HepG2 (cell line): ENCODE measurements around the gene SLC25A25. TPM values are rescaled to one million over a fixed set of nuclear protein-coding genes. Genes with fewer than 3 reads are reported as not detected.

Source experiments
- GLMP ChIP-seq: sonication (generic); formaldehyde crosslinking; IDR thresholded peaks from 2 replicates; pipeline ENCODE4 v1.9.0; 2021; ENCODE audit warnings: missing genetic modification reagents, mild to moderate bottlenecking, borderline replicate concordance
- HOMEZ ChIP-seq: IDR thresholded peaks from 2 replicates; pipeline ENCODE4 v1.6.1; 2016; ENCODE audit warnings: low read depth
- IRF2 ChIP-seq: IDR thresholded peaks from 2 replicates; pipeline ENCODE4 v1.6.1; 2018; ENCODE audit warnings: missing genetic modification reagents, missing compliant biosample characterization
- MAFG ChIP-seq: sonication (generic); formaldehyde crosslinking; IDR thresholded peaks from 2 replicates; pipeline ENCODE4 v1.5.1; 2020; ENCODE audit warnings: mild to moderate bottlenecking, missing genetic modification reagents
- MYNN ChIP-seq: sonication (generic); formaldehyde crosslinking; IDR thresholded peaks from 2 replicates; pipeline ENCODE4 v1.4.0; 2020; ENCODE audit warnings: mild to moderate bottlenecking, low read depth, missing genetic modification reagents
- NR2F1 ChIP-seq, 2 experiments: fragments of 450-650 bp in 1 of 2; formaldehyde crosslinking in 1 of 2; IDR thresholded peaks; 2 replicates each; pipeline versions ENCODE4 v1.5.0 to v1.6.1; 2016 to 2020; ENCODE audit warnings: mild to moderate bottlenecking in 1 of 2, missing compliant biosample characterization in 1 of 2, missing genetic modification reagents in 1 of 2, moderate library complexity in 1 of 2
- PLSCR1 ChIP-seq: sonication (generic); formaldehyde crosslinking; IDR thresholded peaks from 2 replicates; pipeline ENCODE4 v1.5.0; 2020; ENCODE audit warnings: missing genetic modification reagents, mild to moderate bottlenecking, borderline replicate concordance
- POLR2AphosphoS2 ChIP-seq: IDR thresholded peaks from 2 replicates; pipeline ENCODE4 v1.6.1; 2011; ENCODE audit warnings: low read depth, low read length, improper control_type of control experiment
- PRPF4 ChIP-seq: fragments of 200-400 bp; formaldehyde crosslinking; IDR thresholded peaks from 2 replicates; pipeline ENCODE4 v1.6.1; 2016; ENCODE audit warnings: low read length, low read depth; ENCODE audit not compliant: poor library complexity, severe bottlenecking
- REL ChIP-seq: sonication (generic); formaldehyde crosslinking; conservative IDR thresholded peaks from 2 replicates; pipeline ENCODE4 v1.8.0; 2022; ENCODE audit warnings: mild to moderate bottlenecking, missing genetic modification reagents, moderate library complexity
- SALL1 ChIP-seq: sonication (generic); formaldehyde crosslinking; IDR thresholded peaks from 2 replicates; pipeline ENCODE4 v1.8.0; 2022; ENCODE audit warnings: mild to moderate bottlenecking, missing genetic modification reagents
- ZBTB26 ChIP-seq: IDR thresholded peaks from 2 replicates; pipeline ENCODE4 v1.6.1; 2016; ENCODE audit warnings: missing compliant biosample characterization, missing genetic modification reagents, borderline replicate concordance
- ZBTB7B ChIP-seq: sonication (generic); formaldehyde crosslinking; IDR thresholded peaks from 2 replicates; pipeline ENCODE4 v1.4.0; 2020; ENCODE audit warnings: missing genetic modification reagents
- ZFAT ChIP-seq: sonication (generic); formaldehyde crosslinking; conservative IDR thresholded peaks from 2 replicates; pipeline ENCODE4 v1.8.1; 2023; ENCODE audit warnings: missing genetic modification reagents, inconsistent platforms
- ZNF276 ChIP-seq: sonication (generic); formaldehyde crosslinking; IDR thresholded peaks from 2 replicates; pipeline ENCODE4 v1.4.0; 2020; ENCODE audit warnings: mild to moderate bottlenecking, low read depth, missing genetic modification reagents
- ZNF331 ChIP-seq: sonication (generic); formaldehyde crosslinking; IDR thresholded peaks from 2 replicates; pipeline ENCODE4 v1.4.0; 2020; ENCODE audit warnings: missing genetic modification reagents
- ZNF512 ChIP-seq: sonication (generic); formaldehyde crosslinking; IDR thresholded peaks from 2 replicates; pipeline ENCODE4 v1.4.0; 2020; ENCODE audit warnings: mild to moderate bottlenecking, missing genetic modification reagents
- ZNF614 ChIP-seq: IDR thresholded peaks from 2 replicates; pipeline ENCODE4 v1.6.1; 2018; ENCODE audit warnings: missing biosample characterization, missing genetic modification reagents, inconsistent platforms, borderline replicate concordance
- ZNF749 ChIP-seq: sonication (generic); formaldehyde crosslinking; IDR thresholded peaks from 2 replicates; pipeline ENCODE4 v1.8.0; 2022; ENCODE audit warnings: mild to moderate bottlenecking, missing genetic modification reagents, moderate library complexity, borderline replicate concordance
- polyA plus RNA-seq, 8 experiments: library from polyadenylated mRNA; depleted of rRNA in 3 of 8; stranded (reverse) in 7 of 8; unstranded in 1 of 8; fragments of >200 nt; fragmentation: Illumina TruSeq in 4 of 8; extraction: Trizol in 4 of 8; gene quantifications; 2 replicates each; pipeline versions ENCODE4 v1.2.1 to v1.2.3, GENCODE V29; 2011 to 2016; ENCODE audit warnings: low read depth in 4 of 8, missing spikeins in 1 of 8, mixed read lengths in 1 of 8; ENCODE audit not compliant: insufficient read depth in 1 of 8
- total RNA-seq, 5 experiments: library from RNA; depleted of rRNA; stranded (reverse); fragments of >200 nt; fragmentation: Illumina TruSeq; extraction: Trizol; gene quantifications; 2 replicates each; pipeline ENCODE4 v1.2.3, GENCODE V29; 2016; ENCODE audit warnings: low read depth in 1 of 5

SLC25A25 gene
- total and polyA plus RNA-seq, 2 of the 13 experiments (the other 11 are each of a cell fraction or from before 2014, with no cell fraction given) = 10.5 to 24.8 TPM

- TF ChIP-seq ZNF614 (CRISPR knock-in tag) (no peak), POLR2AphosphoS2 (no peak), PLSCR1 (no peak), REL (no peak), HOMEZ (CRISPR knock-in tag) (no peak), MAFG (CRISPR knock-in tag) (no peak), ZBTB26 (CRISPR knock-in tag) (no peak), NR2F1 (CRISPR knock-in tag; IDR thresholded peaks at IDR 0.05) (no peak), IRF2 (CRISPR knock-in tag) (no peak), SALL1 (CRISPR knock-in tag) (peak; percentile 53; the same call in 1 of the 2 replicates), ZNF331 (0 out of 2 replicates have a peak, but pooled peaks have one; percentile 18), MYNN (no peak), GLMP (CRISPR knock-in tag) (no peak), ZBTB7B (CRISPR knock-in tag) (no peak), ZNF276 (CRISPR knock-in tag) (peak; percentile 23; the same call in 1 of the 2 replicates), ZFAT (CRISPR knock-in tag) (no peak), PRPF4 (no peak), ZNF512 (no peak), ZNF749 (no peak)
Observed at GRCh38 chr9:128056887-128057723, 10.9 kb upstream of the SLC25A25 start (continued).
